H1 (cell line): ENCODE results near the gene SLC37A1. TPM values are rescaled to one million over a fixed set of nuclear protein-coding genes. Genes with fewer than 3 reads are reported as not detected.

Source experiments
- CTCF ChIA-PET: fragments of 300-600 bp; sonication (Branson Sonifier 250); formaldehyde crosslinking; loops from one replicate; lab custom pipeline; 2021; ENCODE audit not compliant: partially characterized antibody; lab: Charles Lee
- POLR2A ChIA-PET: fragments of 300-600 bp; sonication (Branson Sonifier 250); formaldehyde crosslinking; loops from one replicate; lab custom pipeline; 2021; ENCODE audit warnings: inconsistent platforms; ENCODE audit not compliant: partially characterized antibody; lab: Charles Lee
- DNase-seq, 2 experiments: peaks; one replicate each; pipeline versions ENCODE4 v3.0.0 to v3.0.0-alpha.2; 2010 to 2022; ENCODE audit warnings: low spot score in 2 of 2, low read depth in 1 of 2, mixed read lengths in 1 of 2
- FAIRE-seq: peaks from 2 replicates; lab custom pipeline; 2011; peaks lifted over from hg19 to GRCh38; lab: Jason Lieb, UNC
- H2AFZ ChIP-seq: 2 replicates; pipeline ENCODE4 v1.8.1; 2012; ENCODE audit warnings: low read length, inconsistent platforms
- H2AK5ac ChIP-seq: 2 replicates; pipeline ENCODE4 v1.6.1; 2013; ENCODE audit warnings: low read depth, low read length
- H2BK120ac ChIP-seq: replicated peaks from 2 replicates; pipeline ENCODE3; 2013; ENCODE audit warnings: low read depth, low read length, inconsistent platforms
- H2BK12ac ChIP-seq: 2 replicates; pipeline ENCODE4 v1.6.1; 2013; ENCODE audit warnings: low read depth, low read length
- H2BK15ac ChIP-seq: 2 replicates; pipeline ENCODE4 v1.6.1; 2013; ENCODE audit warnings: low read length
- H2BK20ac ChIP-seq: 2 replicates; pipeline ENCODE4 v1.6.1; 2013; ENCODE audit warnings: low read length
- H2BK5ac ChIP-seq: 2 replicates; pipeline ENCODE4 v1.6.1; 2013; ENCODE audit warnings: low read depth, low read length
- H3K14ac ChIP-seq: 2 replicates; pipeline ENCODE4 v1.6.1; 2013; ENCODE audit warnings: inconsistent platforms; ENCODE audit not compliant: insufficient read length
- H3K18ac ChIP-seq: 2 replicates; pipeline ENCODE4 v1.6.1; 2013; ENCODE audit warnings: low read length; ENCODE audit errors: extremely low read depth
- H3K23ac ChIP-seq: 2 replicates; pipeline ENCODE4 v1.6.1; 2013; ENCODE audit warnings: inconsistent platforms; ENCODE audit not compliant: insufficient read length
- H3K23me2 ChIP-seq: 2 replicates; pipeline ENCODE4 v1.6.1; 2013; ENCODE audit warnings: low read depth, low read length
- H3K27ac ChIP-seq: 2 replicates; pipeline ENCODE4 v1.6.1; 2011; ENCODE audit warnings: low read depth, low read length, inconsistent platforms
- H3K27me3 ChIP-seq, 4 experiments: replicated peaks in 1 of 4; 1 replicate in 1 of 4; 2 replicates in 3 of 4; pipeline versions ENCODE4 v1.6.1 to v1.8.1; 2011 to 2013; ENCODE audit warnings: low read length in 3 of 4, mild to moderate bottlenecking in 3 of 4, inconsistent platforms in 2 of 4, mixed read lengths in 2 of 4, moderate library complexity in 1 of 4; ENCODE audit not compliant: control insufficient read depth in 3 of 4, insufficient read depth in 3 of 4; ENCODE audit errors: extremely low read depth in 1 of 4
- H3K36me3 ChIP-seq, 4 experiments: 2 replicates each; pipeline versions ENCODE4 v1.6.1 to v1.8.1; 2011 to 2013; ENCODE audit warnings: mild to moderate bottlenecking in 4 of 4, low read length in 3 of 4, moderate library complexity in 2 of 4, control low read depth in 1 of 4, inconsistent platforms in 1 of 4; ENCODE audit not compliant: insufficient read depth in 4 of 4, control insufficient read depth in 2 of 4
- H3K4ac ChIP-seq: replicated peaks from 2 replicates; pipeline ENCODE3; 2013; ENCODE audit warnings: low read length, low read depth, mixed read lengths, inconsistent platforms; ENCODE audit not compliant: insufficient read length
- H3K4me1 ChIP-seq, 4 experiments: replicated peaks in 1 of 4; 1 replicate in 1 of 4; 2 replicates in 3 of 4; pipeline versions ENCODE4 v1.6.1 to v1.8.1; 2011 to 2013; ENCODE audit warnings: low read length in 3 of 4, inconsistent platforms in 2 of 4, mixed read lengths in 1 of 4; ENCODE audit not compliant: insufficient read depth in 4 of 4, control insufficient read depth in 3 of 4
- H3K4me2 ChIP-seq, 2 experiments: 2 replicates each; pipeline versions ENCODE4 v1.6.1 to v1.8.1; 2011 to 2013; ENCODE audit warnings: low read depth in 2 of 2, low read length in 2 of 2, control low read depth in 1 of 2, inconsistent platforms in 1 of 2, mild to moderate bottlenecking in 1 of 2; ENCODE audit not compliant: insufficient read depth in 1 of 2
- H3K4me3 ChIP-seq, 4 experiments: fragments of 200-600, 300-600 bp in 1 of 4; sonication (generic), shearing (Covaris generic), sonication (Bioruptor Twin) in 1 of 4; 2 replicates each; pipeline versions ENCODE4 v1.5.1 to v1.8.1; 2011 to 2016; ENCODE audit warnings: low read length in 4 of 4, low read depth in 3 of 4, control low read depth in 2 of 4, inconsistent platforms in 2 of 4, mild to moderate bottlenecking in 2 of 4, mixed read lengths in 1 of 4, moderate library complexity in 1 of 4; ENCODE audit not compliant: insufficient read depth in 2 of 4; ENCODE audit errors: extremely low read depth in 1 of 4
- H3K56ac ChIP-seq: replicated peaks from 2 replicates; pipeline ENCODE3; 2013; ENCODE audit warnings: low read depth, mild to moderate bottlenecking, mixed read lengths, low read length, inconsistent platforms; ENCODE audit not compliant: insufficient read length
- H3K79me1 ChIP-seq: 2 replicates; pipeline ENCODE4 v1.6.1; 2013; ENCODE audit warnings: low read depth, low read length, control low read depth
- H3K79me2 ChIP-seq, 2 experiments: 2 replicates each; pipeline versions ENCODE4 v1.6.1 to v1.8.1; 2012 to 2013; ENCODE audit warnings: low read length in 2 of 2, mild to moderate bottlenecking in 2 of 2, inconsistent platforms in 1 of 2; ENCODE audit not compliant: insufficient read depth in 2 of 2, control insufficient read depth in 1 of 2
- H3K9ac ChIP-seq, 4 experiments: replicated peaks in 1 of 4; 1 replicate in 1 of 4; 2 replicates in 3 of 4; pipeline versions ENCODE4 v1.6.1 to v1.8.1; 2011 to 2013; ENCODE audit warnings: low read depth in 3 of 4, low read length in 3 of 4, control low read depth in 2 of 4, mild to moderate bottlenecking in 2 of 4, moderate library complexity in 2 of 4, inconsistent platforms in 1 of 4; ENCODE audit errors: extremely low read depth in 1 of 4
- H3K9me3 ChIP-seq, 2 experiments: 2 replicates each; pipeline versions ENCODE4 v1.6.1 to v1.8.1; 2012 to 2013; ENCODE audit warnings: mild to moderate bottlenecking in 2 of 2, moderate library complexity in 2 of 2, control low read depth in 1 of 2, inconsistent platforms in 1 of 2, low read depth in 1 of 2, low read length in 1 of 2, mixed read lengths in 1 of 2; ENCODE audit not compliant: insufficient read depth in 2 of 2
- H4K20me1 ChIP-seq, 2 experiments: replicated peaks in 1 of 2; 2 replicates each; pipeline versions ENCODE3 to v1.8.1; 2011 to 2013; ENCODE audit warnings: inconsistent platforms in 2 of 2, low read length in 2 of 2, mild to moderate bottlenecking in 1 of 2; ENCODE audit not compliant: insufficient read depth in 2 of 2, control insufficient read depth in 1 of 2
- H4K5ac ChIP-seq: 2 replicates; pipeline ENCODE4 v1.6.1; 2013; ENCODE audit warnings: low read length, low read depth, mixed read lengths, inconsistent platforms; ENCODE audit not compliant: insufficient read length
- H4K8ac ChIP-seq: 2 replicates; pipeline ENCODE4 v1.8.0; 2013; ENCODE audit warnings: mild to moderate bottlenecking, moderate library complexity, low read length, inconsistent platforms; ENCODE audit not compliant: insufficient read depth; ENCODE audit errors: extremely low read depth
- H4K91ac ChIP-seq: replicated peaks from 2 replicates; pipeline ENCODE3; 2013; ENCODE audit warnings: low read length, mixed read lengths, inconsistent platforms; ENCODE audit not compliant: insufficient read length
- ATF3 ChIP-seq: IDR thresholded peaks from 2 replicates; pipeline ENCODE4 v1.6.1; 2011; ENCODE audit warnings: low read depth, mild to moderate bottlenecking, low read length; ENCODE audit not compliant: insufficient read depth
- BACH1 ChIP-seq: IDR thresholded peaks from 2 replicates; pipeline ENCODE4 v1.6.1; 2012; ENCODE audit warnings: low read length, improper control_type of control experiment
- CEBPB ChIP-seq: IDR thresholded peaks from 2 replicates; pipeline ENCODE4 v1.6.1; 2012; ENCODE audit warnings: low read depth, low read length
- CREB1 ChIP-seq: IDR thresholded peaks from 2 replicates; pipeline ENCODE4 v1.6.1; 2012; ENCODE audit warnings: inconsistent platforms
- EZH2 ChIP-seq: fragments of 200-600 bp; sonication (generic); IDR thresholded peaks from 2 replicates; pipeline ENCODE4 v1.7.1; 2012; ENCODE audit warnings: low read depth, mild to moderate bottlenecking, moderate library complexity, low read length, inconsistent platforms; ENCODE audit not compliant: severe bottlenecking
- HDAC6 ChIP-seq: IDR thresholded peaks from one replicate; pipeline ENCODE4 v1.7.1; 2012; ENCODE audit warnings: low read depth, mild to moderate bottlenecking, inconsistent platforms, low read length, moderate library complexity
- KDM1A ChIP-seq: fragments of 200-600, 300-600 bp; sonication (generic); IDR thresholded peaks from 2 replicates; pipeline ENCODE4 v1.7.1; 2016; ENCODE audit warnings: mild to moderate bottlenecking, low read length, borderline replicate concordance
- RXRA ChIP-seq: IDR thresholded peaks from 2 replicates; pipeline ENCODE4 v1.6.1; 2011; ENCODE audit warnings: low read depth, mild to moderate bottlenecking, low read length, moderate library complexity; ENCODE audit not compliant: insufficient read depth
- SP2 ChIP-seq: IDR thresholded peaks from 2 replicates; pipeline ENCODE4 v1.6.1; 2012; ENCODE audit warnings: mild to moderate bottlenecking, low read length, inconsistent platforms
- SP4 ChIP-seq: IDR thresholded peaks from 2 replicates; pipeline ENCODE4 v1.6.1; 2012; ENCODE audit warnings: low read length, inconsistent platforms
- USF2 ChIP-seq: IDR thresholded peaks from 2 replicates; pipeline ENCODE4 v1.6.1; 2011; ENCODE audit warnings: low read length, improper control_type of control experiment
- ZNF274 ChIP-seq: IDR thresholded peaks from 2 replicates; pipeline ENCODE4 v1.7.0; 2012; ENCODE audit warnings: low read length, borderline replicate concordance; ENCODE audit errors: extremely low read depth
- WGBS, 2 experiments: shearing (Covaris generic) in 1 of 2; methylation state at CpG; one replicate each; pipeline versions ENCODE4 v1.1.6 to v1.1.7; 2013 to 2015; ENCODE audit warnings: low lambda C conversion rate in 2 of 2, mixed read lengths in 2 of 2, inconsistent platforms in 1 of 2, low coverage in 1 of 2, missing lambda C conversion rate in 1 of 2; ENCODE audit not compliant: insufficient replicate concordance in 2 of 2, insufficient coverage in 1 of 2, insufficient read length in 1 of 2; ENCODE audit errors: extremely low coverage in 1 of 2, missing lambda C conversion rate in 1 of 2; 5-methylcytosine and 5-hydroxymethylcytosine counted together
- polyA plus RNA-seq, 7 experiments: library from polyadenylated mRNA; depleted of rRNA in 3 of 7; stranded (reverse) in 5 of 7; unstranded in 2 of 7; fragments of >200 nt in 5 of 7; fragments of 200-250 nt in 2 of 7; gene quantifications; 1 replicate in 5 of 7; 2 replicates in 1 of 7; 4 replicates in 1 of 7; pipeline versions ENCODE4 v1.2.1 to v1.2.3, GENCODE V29; 2011 to 2013; ENCODE audit warnings: missing spikeins in 2 of 7, mixed read lengths in 2 of 7
- total RNA-seq: library from RNA; stranded (reverse); fragmentation: NEBNext Ultra II Directional; extraction: Animal tissue kit (Norgen Biotek cat#: 25700); gene quantifications from 2 replicates; pipeline ENCODE4 v1.2.1, GENCODE V29; 2021

SLC37A1 gene
- total and polyA plus RNA-seq, 2 of the 8 experiments (the other 6 are each of a cell fraction or from before 2014, with no cell fraction given): 15.6 to 30.9 TPM

GRCh38 chr21:42566524-42567213 is 53.0 kb downstream of the SLC37A1 start:
- Histone ChIP-seq H3K4ac (no peak overlapping the region), H4K20me1 (peaks cover 2% of the 10 kb centered on the region in 2 experiments), H3K79me2 (no peaks in the 10 kb centered on the region), H3K27ac (no peak overlapping the region), H3K4me2 (no peak overlapping the region), H3K23me2 (no peaks in the 10 kb centered on the region), H3K56ac (no peak overlapping the region), H3K9ac (no peak overlapping the region), H3K4me3 (no peak overlapping the region), H3K4me1 (no peaks in the 10 kb centered on the region), H3K79me1 (no peaks in the 10 kb centered on the region), H2AK5ac (no peak overlapping the region), H4K5ac (no peak overlapping the region), H2BK20ac (no peak overlapping the region), H2AFZ (no peak overlapping the region), H2BK12ac (no peak overlapping the region), H3K23ac (no peak overlapping the region), H2BK15ac (no peak overlapping the region), H3K36me3 (peaks cover 2 to 10% (median 4%) of the 10 kb centered on the region in 4 experiments; a peak in 5 of 8 replicates), H2BK5ac (no peak overlapping the region), H4K91ac (no peak overlapping the region), H4K8ac (no peak overlapping the region; the same call in 1 of the 2 replicates), H3K9me3 (no peaks in the 10 kb centered on the region), H3K14ac (no peak overlapping the region), H2BK120ac (no peak overlapping the region), H3K27me3 (no peaks in the 10 kb centered on the region), H3K18ac (no peak overlapping the region)
- DNase-seq (no peak), FAIRE-seq (no peak)
- ChIA-PET POLR2A (interaction anchor here (1.6 kb wide), 1 partner anchor 13 kb away, joined by 4 read pairs; no protein-coding TSS in a partner anchor), CTCF (interaction anchor here (1.0 to 2.2 kb wide), 5 partner anchors 9 to 117 kb away, joined by 3 to 7 read pairs (median 6); no protein-coding TSS in a partner anchor)
- 85% methylated on average over 15 of the region's 16 CpGs; no CpG with 5 or more reads in 1 of the 2 experiments for WGBS, 2 experiments
- TF ChIP-seq ZNF274 (no peak), RXRA (no peak), EZH2 (no peak), KDM1A (no peak), SP4 (no peak), CEBPB (no peak), HDAC6 (no peak), CREB1 (no peak), ATF3 (no peak), BACH1 (no peak), SP2 (no peak), USF2 (no peak)
